ENCODE results near the gene ARAP2.

Gene ARAP2

GRCh38 chr4:36198068-36198808 lies 46.1 kb downstream of the ARAP2 start:
- H3K4me3 ChIP-seq (ENCODE audit: low read depth, low read length) = no peak overlapping the region
- no peak for TF ChIP-seq CTCF (IDR thresholded peaks at IDR 0.05; ENCODE audit: borderline replicate concordance, insufficient read depth, low read depth, low read length)

- no peak overlapping the region for H3K4me3 ChIP-seq (ENCODE audit: low read depth, low read length)
- no peak for TF ChIP-seq CTCF (IDR thresholded peaks at IDR 0.05; ENCODE audit: borderline replicate concordance, insufficient read depth, low read depth, low read length)
These were observed 46.8 kb downstream of the ARAP2 start for GRCh38 chr4:36197501-36197900.

- TF ChIP-seq CTCF (IDR thresholded peaks at IDR 0.05; ENCODE audit: borderline replicate concordance, insufficient read depth, low read depth, low read length) = no peak
- H3K4me3 ChIP-seq (ENCODE audit: low read depth, low read length) = no peak overlapping the region
These were observed 48.0 kb downstream of the ARAP2 start for GRCh38 chr4:36196145-36196913.

- no peak for TF ChIP-seq CTCF (IDR thresholded peaks at IDR 0.05; ENCODE audit: borderline replicate concordance, insufficient read depth, low read depth, low read length)
- no peak overlapping the region for H3K4me3 ChIP-seq (ENCODE audit: low read depth, low read length)
These were observed 51.4 kb downstream of the ARAP2 start for GRCh38 chr4:36192922-36193321.

GRCh38 chr4:36189511-36190226 lies 54.6 kb downstream of the ARAP2 start:
- H3K4me3 ChIP-seq (ENCODE audit: low read depth, low read length) = no peak overlapping the region
- TF ChIP-seq CTCF (IDR thresholded peaks at IDR 0.05; ENCODE audit: borderline replicate concordance, insufficient read depth, low read depth, low read length) = no peak

- peak; percentile 48; the same call in 1 of the 2 replicates for TF ChIP-seq CTCF (IDR thresholded peaks at IDR 0.05; ENCODE audit: borderline replicate concordance, insufficient read depth, low read depth, low read length)
- no peak overlapping the region for H3K4me3 ChIP-seq (ENCODE audit: low read depth, low read length)
These were observed 56.5 kb downstream of the ARAP2 start for GRCh38 chr4:36187723-36188333.
